GM18508 (cell line): ENCODE measurements around the gene NKX2-1.

ENCODE experiments used
- ATAC-seq: cut with Tn5 transposase; IDR thresholded peaks from one replicate; pipeline ENCODE4 v1.9.1; 2021; ENCODE audit warnings: moderate number of reproducible peaks; ENCODE audit not compliant: insufficient read depth, unreplicated experiment

Gene NKX2-1

DNA sequence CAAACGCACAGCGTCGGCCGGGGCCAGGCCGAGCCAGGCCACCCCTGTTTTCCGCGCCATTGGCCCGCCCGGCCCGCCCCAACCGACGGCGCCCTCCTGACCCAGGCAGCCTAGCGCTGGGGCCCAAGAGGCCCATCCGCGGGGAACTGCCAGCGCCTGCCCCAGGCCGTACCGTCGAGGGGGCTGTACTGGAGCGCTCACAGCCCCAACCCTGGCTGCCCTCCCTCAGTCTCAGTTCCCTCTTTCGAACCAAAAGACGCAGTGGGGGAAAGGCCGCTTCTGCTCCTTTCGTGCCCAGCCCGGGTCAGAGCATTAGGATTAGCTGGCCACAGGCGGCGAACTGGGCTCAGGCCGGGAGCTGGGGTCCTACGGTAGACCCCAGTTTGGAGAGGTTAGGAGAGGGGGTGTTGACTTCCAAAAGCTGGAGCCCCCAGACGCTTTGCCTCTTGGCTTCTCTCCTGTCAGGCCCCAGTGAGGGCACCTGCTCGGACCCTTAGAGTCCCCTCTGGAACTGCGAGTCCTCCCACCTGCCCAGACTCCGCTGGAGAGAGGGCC lies 1.9 kb downstream of the NKX2-1 start:
- ATAC-seq = no peak

GRCh38 chr14:36517242-36518030 lies 2.6 kb downstream of the NKX2-1 start:
- no peak for ATAC-seq

DNA sequence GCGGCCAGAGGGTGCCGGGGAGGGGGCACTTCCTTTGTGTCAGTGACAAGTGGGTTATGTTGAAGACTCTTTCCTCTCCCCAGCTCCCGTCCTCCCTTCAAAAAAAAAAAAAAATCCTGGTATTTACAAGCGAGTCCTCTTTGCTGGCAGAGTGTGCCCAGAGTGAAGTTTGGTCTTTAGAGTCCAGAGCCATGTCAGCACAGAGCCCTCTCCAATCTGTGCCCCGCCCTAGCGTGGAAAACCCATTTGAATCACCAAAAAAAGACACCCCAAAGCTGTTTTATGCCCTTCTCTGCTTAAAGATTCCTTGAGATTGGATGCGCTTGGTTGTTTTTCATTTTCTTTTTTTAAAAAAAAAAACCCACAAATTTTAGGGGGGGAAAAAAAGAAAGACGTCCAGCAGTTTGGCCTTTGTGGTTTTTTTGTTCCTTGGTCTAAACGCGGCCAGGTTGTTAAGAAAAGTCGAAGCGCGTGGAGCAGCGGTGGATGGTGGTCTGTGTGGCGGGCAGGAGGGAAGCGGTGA lies 3.3 kb downstream of the NKX2-1 start:
- ATAC-seq = no peak

DNA sequence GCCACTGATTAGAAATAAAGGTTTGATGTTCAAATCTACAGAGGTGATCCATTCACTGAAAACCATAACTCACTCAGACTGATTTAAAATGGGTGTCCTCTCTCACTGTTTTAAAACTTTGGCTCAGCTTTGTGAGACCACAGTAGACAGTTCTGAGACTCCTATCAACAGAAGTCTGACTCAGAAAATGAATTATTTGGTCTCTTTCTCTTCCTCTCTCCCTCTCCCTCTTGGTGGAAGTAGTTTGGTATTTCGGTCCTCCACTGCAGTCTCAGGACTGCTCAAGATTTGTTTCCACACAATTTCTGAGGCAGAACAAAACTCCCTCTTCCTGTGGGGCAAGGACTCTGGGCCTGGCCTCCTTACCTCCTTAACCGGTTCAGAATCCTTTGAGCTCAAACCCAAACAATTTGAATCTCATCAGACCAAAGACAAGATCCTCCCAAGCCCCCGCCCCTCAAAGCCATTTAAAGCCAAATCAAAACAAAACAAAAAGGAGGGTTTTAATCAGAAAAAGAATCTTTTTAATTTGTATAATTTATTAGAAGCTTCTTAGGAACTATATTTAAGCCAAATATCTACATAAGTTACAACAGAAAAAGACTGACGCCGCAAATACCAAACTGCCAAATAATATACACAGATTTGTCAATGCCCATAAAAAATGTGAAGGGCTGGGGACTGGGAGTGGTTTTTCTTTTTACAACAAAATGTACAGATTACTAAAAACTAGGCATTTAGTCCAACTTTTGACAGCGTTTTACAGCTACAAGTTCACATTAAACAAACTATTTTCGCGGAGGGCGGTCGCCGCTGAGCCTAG lies 3.9 kb downstream of the NKX2-1 start:
- ATAC-seq = no peak

GRCh38 chr14:36515105-36515593 lies 4.9 kb downstream of the NKX2-1 start:
- no peak for ATAC-seq

DNA sequence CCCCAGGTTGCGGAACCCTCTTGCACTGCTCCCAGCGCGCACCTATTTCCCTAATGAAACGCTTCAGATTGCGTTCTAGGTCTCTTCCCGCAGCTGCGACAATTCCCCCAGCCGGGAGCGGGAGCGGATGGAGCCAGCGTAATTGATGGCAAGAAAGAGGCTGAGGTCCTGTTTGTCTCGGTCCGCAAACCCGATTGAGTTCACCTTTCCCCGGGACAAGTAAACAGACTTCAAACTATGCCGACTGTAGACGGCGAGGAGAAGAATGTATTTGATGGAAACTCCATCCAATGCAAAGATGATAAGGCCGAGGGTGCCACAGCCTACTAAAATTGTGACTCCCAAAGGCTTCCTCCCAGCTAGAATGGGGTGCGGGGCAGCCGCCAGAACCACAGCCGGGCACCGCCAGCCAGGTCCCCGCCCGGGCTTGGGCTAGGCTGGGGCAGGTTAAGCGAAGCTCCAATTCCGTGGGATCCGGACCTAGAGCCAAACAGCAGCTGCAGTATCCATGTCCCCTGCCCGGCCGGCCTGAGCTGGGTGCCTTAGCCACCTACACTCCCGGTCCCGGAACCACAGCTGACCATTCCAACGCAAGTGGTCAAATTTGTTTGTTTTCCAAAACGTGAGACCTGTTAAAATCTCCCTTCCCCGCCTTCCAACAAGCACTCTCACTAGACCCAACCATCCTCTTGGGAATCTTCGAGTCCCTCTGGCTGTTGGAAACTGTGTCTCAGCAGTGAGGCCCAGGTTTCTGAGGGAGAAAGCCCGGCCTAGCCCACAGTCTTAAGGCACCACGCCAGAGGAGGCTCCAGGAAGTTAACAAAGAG lies 5.5 kb downstream of the NKX2-1 start:
- no peak for ATAC-seq

GRCh38 chr14:36513451-36514277 lies 6.4 kb downstream of the NKX2-1 start:
- no peak for ATAC-seq

- no peak for ATAC-seq
Measured at GRCh38 chr14:36513012-36513420, 7.0 kb downstream of the NKX2-1 start.

DNA sequence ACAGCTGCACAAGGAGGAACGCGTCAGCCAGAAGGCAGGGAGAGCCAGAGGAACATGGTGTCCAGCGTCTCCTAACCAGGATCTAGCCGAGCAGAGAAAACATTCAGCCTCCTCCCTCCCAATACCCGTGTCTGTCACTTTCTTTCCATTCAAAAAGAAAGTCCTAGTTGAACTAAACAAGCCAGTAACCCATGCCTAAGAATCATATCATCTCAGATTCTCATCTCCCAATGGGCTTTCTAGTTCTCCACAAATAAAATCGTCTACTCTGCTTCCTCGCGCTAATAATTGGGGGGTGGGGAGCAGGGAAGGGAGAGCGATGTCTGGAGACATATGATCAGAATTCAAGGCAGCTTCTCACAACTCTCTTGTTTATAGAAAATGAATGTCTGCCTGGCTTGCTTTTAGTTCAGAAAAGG lies 7.4 kb downstream of the NKX2-1 start:
- ATAC-seq = no peak

DNA sequence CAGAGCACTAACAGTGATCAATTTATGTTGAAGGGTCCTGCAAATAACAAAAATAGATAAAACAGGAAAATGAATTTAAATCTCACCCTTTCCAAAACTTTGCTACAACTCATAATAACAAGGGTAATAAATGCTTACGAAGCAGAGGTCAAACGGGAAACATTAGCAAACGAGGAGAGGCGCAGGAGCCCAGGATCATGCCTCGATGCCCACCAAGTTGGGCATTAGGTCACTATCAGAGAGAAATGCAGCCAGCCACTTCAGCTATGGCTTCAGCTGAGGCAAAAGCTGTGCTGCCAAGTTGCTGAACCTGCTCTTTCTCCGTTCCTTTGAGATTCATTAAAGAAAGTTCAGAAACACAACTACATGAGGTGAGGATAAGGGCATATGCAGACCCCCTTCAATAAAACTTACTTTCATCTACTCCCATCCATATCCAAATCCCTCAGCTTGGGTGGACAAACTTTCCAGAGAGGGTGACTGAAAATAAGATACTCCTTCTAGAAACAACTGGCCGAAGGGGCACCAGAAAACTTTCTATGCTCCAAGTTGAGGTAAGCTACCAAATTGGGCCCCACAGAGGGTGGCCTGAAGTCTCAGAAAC lies 7.9 kb downstream of the NKX2-1 start:
- ATAC-seq = no peak

- no peak for ATAC-seq
Measured at GRCh38 chr14:36510874-36511273, 9.2 kb downstream of the NKX2-1 start.

- no peak for ATAC-seq
Measured at GRCh38 chr14:36510078-36510799, 9.8 kb downstream of the NKX2-1 start.

DNA sequence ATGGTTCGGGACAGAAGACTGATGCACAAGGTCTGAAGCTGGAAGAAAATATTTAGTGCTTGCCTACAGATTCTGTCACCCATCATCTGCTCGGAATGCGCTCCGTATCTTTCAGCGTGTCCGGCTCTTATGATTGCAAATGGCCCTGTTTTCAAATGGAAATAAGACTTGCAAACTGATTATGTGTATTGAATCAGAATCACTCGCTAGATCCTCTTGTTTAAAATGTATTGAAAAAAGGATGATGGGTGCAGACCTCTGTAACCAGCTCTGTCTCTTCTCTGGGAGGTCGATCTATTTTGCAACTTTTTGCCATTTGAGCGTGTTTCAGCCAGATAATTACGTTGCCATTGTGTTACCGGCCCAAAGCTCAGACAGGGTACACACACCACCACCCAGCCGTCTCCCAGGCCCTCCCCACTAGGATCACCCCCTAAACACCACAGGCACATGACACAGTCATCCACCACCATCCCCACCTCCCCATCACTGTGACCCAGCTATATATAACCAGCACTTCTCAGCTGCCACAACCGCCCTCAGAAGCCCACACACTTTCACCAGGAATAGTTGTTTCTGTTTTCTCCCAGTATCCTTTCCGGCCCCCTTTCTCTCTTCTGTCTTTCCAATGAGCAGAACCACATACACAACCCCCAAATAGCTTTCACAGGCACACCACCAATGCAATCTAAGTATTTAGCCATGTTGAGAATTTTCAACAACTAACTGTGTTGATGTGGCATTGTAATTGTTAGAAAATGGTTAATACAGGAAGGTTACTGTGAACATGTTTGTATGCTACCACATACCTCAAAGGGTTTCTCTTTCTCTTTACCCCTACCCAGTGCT lies 10.7 kb downstream of the NKX2-1 start:
- ATAC-seq = no peak

GRCh38 chr14:36508418-36509068 lies 11.5 kb downstream of the NKX2-1 start:
- no peak for ATAC-seq

GRCh38 chr14:36507847-36508417 lies 12.1 kb downstream of the NKX2-1 start:
- ATAC-seq = no peak
